Measurements from ENCODE around the gene TMED1. TPM values are rescaled to one million over a fixed set of nuclear protein-coding genes. Genes with fewer than 3 reads are reported as not detected.
A peak's percentile ranks its signal among the peaks of the same experiment; 100 is the strongest.

TMED1 gene
- total and polyA plus RNA-seq, 9 of the 15 experiments (the other 6 are each of a cell fraction or from before 2014, with no cell fraction given): 0.86 to 30.2 (median 23.5) TPM

DNA sequence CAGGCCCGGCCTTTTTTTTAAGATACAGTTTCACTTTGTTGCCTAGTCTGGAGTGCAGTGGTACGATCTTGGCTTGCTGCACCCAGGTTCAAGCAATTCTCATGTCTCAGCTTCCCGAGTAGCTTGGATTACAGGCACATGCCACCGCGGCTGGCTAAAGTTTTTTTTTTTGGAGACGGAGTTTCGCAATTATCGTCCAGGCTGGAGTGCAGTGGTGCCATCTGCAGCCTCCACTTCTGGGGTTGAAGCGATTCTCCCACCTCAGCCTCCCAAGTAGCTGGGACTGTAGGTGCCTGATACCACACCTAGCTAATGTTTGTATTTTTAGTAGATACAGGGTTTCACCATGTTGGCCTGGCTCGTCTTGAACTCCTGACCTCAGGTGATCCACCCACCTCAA lies 30.5 kb upstream of the TMED1 start:
- intact Hi-C loops (cut with micrococcal nuclease) (no loop called here), in situ Hi-C loops (cut with MboI) (no loop called here)
- no peak for ATAC-seq
- peak; percentile 42 for FAIRE-seq
- no peaks in the 10 kb centered on the region for H3K79me2 ChIP-seq (ENCODE audit: control insufficient read depth, insufficient read depth, low read length)
- H3K4me2 ChIP-seq (ENCODE audit: insufficient read depth, low read length): no peak overlapping the region
- H3K4me1 ChIP-seq (replicated peaks in 1 of 2; ENCODE audit: control insufficient read depth in 2 of 2, insufficient read depth in 2 of 2, low read length in 2 of 2): peaks cover 24 to 48% of the 10 kb centered on the region in 2 experiments; a peak in 4 of 5 replicates
- no peak for DNase-seq (ENCODE audit: extremely low read depth in 1 of 4, low spot score in 3 of 4)
- no peak overlapping the region for H3K9ac ChIP-seq (ENCODE audit: insufficient read depth in 1 of 2, low read depth in 2 of 2, low read length in 2 of 2)
- WGBS (ENCODE audit: insufficient coverage, low coverage, missing lambda C conversion rate): 87% methylated on average over 10 of the region's 10 CpGs
- no peaks in the 10 kb centered on the region for H3K9me1 ChIP-seq (ENCODE audit: control insufficient read depth, insufficient read depth, low read length)
- H3K4me3 ChIP-seq: no peak overlapping the region
- H3K27me3 ChIP-seq (ENCODE audit: control insufficient read depth in 2 of 2, insufficient read depth in 2 of 2, low read length in 2 of 2): no peaks in the 10 kb centered on the region
- BruUV-seq (replicated peaks): no TSS peak
- POLR2A ChIA-PET: no interaction called here
- 0 out of 2 replicates have a peak overlapping the region, but pooled peaks have one; percentile 15 for H2AFZ ChIP-seq (ENCODE audit: low read depth, low read length)
- no peak overlapping the region for H3K27ac ChIP-seq (ENCODE audit: extremely low read depth, low read depth, low read length)
- no peaks in the 10 kb centered on the region for H4K20me1 ChIP-seq (replicated peaks; ENCODE audit: control insufficient read depth, insufficient read depth, low read length)
- TF ChIP-seq ZNF561 (CRISPR knock-in tag; conservative IDR thresholded peaks at IDR 0.05) (no peak), CEBPG (CRISPR knock-in tag; IDR thresholded peaks at IDR 0.05) (no peak), CEBPG (tag; conservative IDR thresholded peaks at IDR 0.05 in 1 of 2, IDR thresholded peaks at IDR 0.05 in 1 of 2) (peak in 1 of 2 experiments; percentile 12; a peak in 1 of 4 replicates), ZNF23 (CRISPR knock-in tag; IDR thresholded peaks at IDR 0.05) (no peak), CEBPB (tag; IDR thresholded peaks at IDR 0.05) (peak; percentile 81)
- CTCF ChIA-PET (ENCODE audit: low intra/inter-chr PET ratio): no interaction called here
- H3K9me3 ChIP-seq (replicated peaks; ENCODE audit: control insufficient read depth, insufficient read depth, low read depth, low read length): no peaks in the 10 kb centered on the region
- H3K36me3 ChIP-seq (ENCODE audit: control insufficient read depth, insufficient read depth, low read length): no peaks in the 10 kb centered on the region

DNA sequence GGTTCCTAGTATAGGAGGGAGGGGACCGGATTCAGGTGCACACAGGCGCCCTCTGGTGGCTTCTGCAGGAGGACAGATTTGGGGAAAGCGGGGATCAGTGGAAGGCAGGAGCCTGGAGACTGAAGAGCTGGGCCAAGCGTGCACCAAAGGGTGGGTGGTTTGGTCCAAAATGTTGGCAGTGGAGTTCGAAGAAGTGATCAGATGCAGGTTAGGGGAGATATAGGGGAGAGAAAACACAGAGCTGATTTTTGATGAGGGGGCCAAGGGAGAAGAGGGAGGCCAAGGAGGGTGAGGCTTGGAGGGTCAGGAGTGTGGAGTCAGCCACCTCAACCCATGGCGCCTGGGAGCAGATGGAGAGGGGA lies 28.5 kb upstream of the TMED1 start:
- Histone ChIP-seq H3K4me3 (no peak overlapping the region), H3K79me2 (ENCODE audit: control insufficient read depth, insufficient read depth, low read length) (no peaks in the 10 kb centered on the region), H3K4me2 (ENCODE audit: insufficient read depth, low read length) (peak overlapping the region; percentile 51; the same call in 1 of the 2 replicates), H4K20me1 (replicated peaks; ENCODE audit: control insufficient read depth, insufficient read depth, low read length) (no peaks in the 10 kb centered on the region), H3K9ac (ENCODE audit: insufficient read depth in 1 of 2, low read depth in 2 of 2, low read length in 2 of 2) (peak overlapping the region; percentile 15 to 46; a peak in 1 of 4 replicates), H3K27ac (ENCODE audit: extremely low read depth, low read depth, low read length) (no peak overlapping the region; the same call in 2 of the 3 replicates), H3K4me1 (replicated peaks in 1 of 2; ENCODE audit: control insufficient read depth in 2 of 2, insufficient read depth in 2 of 2, low read length in 2 of 2) (peaks cover 24 to 36% of the 10 kb centered on the region in 2 experiments; a peak in 4 of 5 replicates), H3K36me3 (ENCODE audit: control insufficient read depth, insufficient read depth, low read length) (no peaks in the 10 kb centered on the region), H3K9me3 (replicated peaks; ENCODE audit: control insufficient read depth, insufficient read depth, low read depth, low read length) (no peaks in the 10 kb centered on the region), H2AFZ (ENCODE audit: low read depth, low read length) (peak overlapping the region; percentile 90), H3K9me1 (ENCODE audit: control insufficient read depth, insufficient read depth, low read length) (no peaks in the 10 kb centered on the region), H3K27me3 (ENCODE audit: control insufficient read depth in 2 of 2, insufficient read depth in 2 of 2, low read length in 2 of 2) (no peaks in the 10 kb centered on the region)
- no TSS peak for BruUV-seq (replicated peaks)
- CTCF ChIA-PET (ENCODE audit: low intra/inter-chr PET ratio): interaction anchor here (0.6 kb wide), 1 partner anchor 61 kb away, joined by 3 read pairs; no protein-coding TSS in a partner anchor
- in situ Hi-C loops (cut with MboI): no loop called here
- intact Hi-C loops (cut with micrococcal nuclease): loop anchor here (2.0 kb wide), 1 partner anchor 148 kb away; no protein-coding TSS in a partner anchor
- DNase-seq (ENCODE audit: extremely low read depth in 1 of 4, low spot score in 3 of 4): peak; percentile 83 to 92 (median 88)
- FAIRE-seq: peak; percentile 56
- POLR2A ChIA-PET: interaction anchor here (0.6 to 3.8 kb wide), 7 partner anchors 10 to 519 kb away, joined by 3 to 20 read pairs (median 5); partner anchors contain the start of genes EPOR, QTRT1 and TMED1
- 1% methylated on average over 6 of the region's 6 CpGs for WGBS (ENCODE audit: insufficient coverage, low coverage, missing lambda C conversion rate)
- peak; percentile 91 for ATAC-seq
- TF ChIP-seq HDGF (IDR thresholded peaks at IDR 0.05): peak; percentile 65; the same call in 1 of the 2 replicates
- TF ChIP-seq MYC (IDR thresholded peaks at IDR 0.05; ENCODE audit: low read depth, low read length): no peak; the same call in 1 of the 2 replicates
- TF ChIP-seq MYC (CRISPR knock-in tag; IDR thresholded peaks at IDR 0.05; ENCODE audit: borderline replicate concordance, low read depth): no peak
- no peak for TF ChIP-seq NFYB (IDR thresholded peaks at IDR 0.05; ENCODE audit: extremely low read depth, insufficient read length)
- no peak for TF ChIP-seq POLR2G (IDR thresholded peaks at IDR 0.05; ENCODE audit: low read depth, low read length)
- TF ChIP-seq TAF7 (tag; IDR thresholded peaks at IDR 0.05): no peak
- peak; percentile 32; the same call in 1 of the 2 replicates for TF ChIP-seq STAG1 (CRISPR knock-in tag; IDR thresholded peaks at IDR 0.05; ENCODE audit: borderline replicate concordance)
- TF ChIP-seq, protein P1, sequence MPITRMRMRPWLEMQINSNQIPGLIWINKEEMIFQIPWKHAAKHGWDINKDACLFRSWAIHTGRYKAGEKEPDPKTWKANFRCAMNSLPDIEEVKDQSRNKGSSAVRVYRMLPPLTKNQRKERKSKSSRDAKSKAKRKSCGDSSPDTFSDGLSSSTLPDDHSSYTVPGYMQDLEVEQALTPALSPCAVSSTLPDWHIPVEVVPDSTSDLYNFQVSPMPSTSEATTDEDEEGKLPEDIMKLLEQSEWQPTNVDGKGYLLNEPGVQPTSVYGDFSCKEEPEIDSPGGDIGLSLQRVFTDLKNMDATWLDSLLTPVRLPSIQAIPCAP (CRISPR knock-in tag; IDR thresholded peaks at IDR 0.05; ENCODE audit: borderline replicate concordance): no peak
- TF ChIP-seq, protein P2, sequence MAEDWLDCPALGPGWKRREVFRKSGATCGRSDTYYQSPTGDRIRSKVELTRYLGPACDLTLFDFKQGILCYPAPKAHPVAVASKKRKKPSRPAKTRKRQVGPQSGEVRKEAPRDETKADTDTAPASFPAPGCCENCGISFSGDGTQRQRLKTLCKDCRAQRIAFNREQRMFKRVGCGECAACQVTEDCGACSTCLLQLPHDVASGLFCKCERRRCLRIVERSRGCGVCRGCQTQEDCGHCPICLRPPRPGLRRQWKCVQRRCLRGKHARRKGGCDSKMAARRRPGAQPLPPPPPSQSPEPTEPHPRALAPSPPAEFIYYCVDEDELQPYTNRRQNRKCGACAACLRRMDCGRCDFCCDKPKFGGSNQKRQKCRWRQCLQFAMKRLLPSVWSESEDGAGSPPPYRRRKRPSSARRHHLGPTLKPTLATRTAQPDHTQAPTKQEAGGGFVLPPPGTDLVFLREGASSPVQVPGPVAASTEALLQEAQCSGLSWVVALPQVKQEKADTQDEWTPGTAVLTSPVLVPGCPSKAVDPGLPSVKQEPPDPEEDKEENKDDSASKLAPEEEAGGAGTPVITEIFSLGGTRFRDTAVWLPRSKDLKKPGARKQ (CRISPR knock-in tag; IDR thresholded peaks at IDR 0.05): no peak
- no peak for TF ChIP-seq JUNB (CRISPR knock-in tag; conservative IDR thresholded peaks at IDR 0.05)

Data from K562 (cell line).